Measurements from ENCODE around the gene PAQR9. TPM values are rescaled to one million over a fixed set of nuclear protein-coding genes. Genes with fewer than 3 reads are reported as not detected.

The PAQR9 gene
- total and polyA plus RNA-seq, 2 donors (not counting 3 experiments of a cell fraction or from before 2014, with no cell fraction given), result not detected

- Histone ChIP-seq H3K4me2 (ENCODE audit: insufficient read depth, low read length) (no peak overlapping the region), H2AFZ (ENCODE audit: low read depth, low read length) (no peak overlapping the region), H3K27ac (ENCODE audit: insufficient read depth, low read depth, low read length) (no peak overlapping the region), H3K4me3 (replicated peaks in 1 of 3; ENCODE audit: insufficient read depth in 1 of 3, low read depth in 1 of 3, low read length in 3 of 3) (no peak overlapping the region), H3K9ac (replicated peaks; ENCODE audit: extremely low read depth, insufficient read depth, low read length) (no peak overlapping the region), H3K4me1 (ENCODE audit: control insufficient read depth, extremely low read depth, insufficient read depth, low read length) (no peaks in the 10 kb centered on the region), H4K20me1 (replicated peaks; ENCODE audit: control insufficient read depth, extremely low read depth, insufficient read depth, low read length) (no peaks in the 10 kb centered on the region), H3K9me3 (replicated peaks; ENCODE audit: control insufficient read depth, insufficient read depth, low read length) (no peaks in the 10 kb centered on the region), H3K27me3 (ENCODE audit: control insufficient read depth in 2 of 2, insufficient read depth in 2 of 2, low read length in 2 of 2) (peaks cover 12 to 27% of the 10 kb centered on the region in 2 experiments), H3K9me1 (replicated peaks; ENCODE audit: control insufficient read depth, extremely low read depth, insufficient read depth, low read length) (no peaks in the 10 kb centered on the region), H3K36me3 (ENCODE audit: control insufficient read depth in 2 of 2, extremely low read depth in 1 of 2, insufficient read depth in 2 of 2, low read length in 2 of 2) (no peaks in the 10 kb centered on the region), H3K79me2 (ENCODE audit: control insufficient read depth, insufficient read depth, low read length) (no peaks in the 10 kb centered on the region)
- no peak for DNase-seq (ENCODE audit: low read depth, low spot score)
- no TSS peak for BruUV-seq (replicated peaks)
- POLR2A ChIA-PET, result no interaction called here
- TF ChIP-seq MAX (IDR thresholded peaks at IDR 0.05; ENCODE audit: insufficient read depth, insufficient read length) (no peak), POLR2AphosphoS5 (IDR thresholded peaks at IDR 0.05; ENCODE audit: insufficient read depth, low read depth, low read length) (no peak), EZH2 (IDR thresholded peaks at IDR 0.05; ENCODE audit: borderline replicate concordance, low read depth, low read length, severe bottlenecking) (no peak), CTCF (IDR thresholded peaks at IDR 0.05; ENCODE audit: extremely low read depth in 1 of 2, insufficient read depth in 1 of 2, low read depth in 1 of 2, low read length in 2 of 2) (no peak), POLR2A (IDR thresholded peaks at IDR 0.05; ENCODE audit: low read depth, low read length) (no peak), JUN (IDR thresholded peaks at IDR 0.05; ENCODE audit: borderline replicate concordance, insufficient read depth, insufficient read length, low read depth) (no peak), FOS (IDR thresholded peaks at IDR 0.05; ENCODE audit: borderline replicate concordance, insufficient read depth, low read length) (no peak), MYC (IDR thresholded peaks at IDR 0.05; ENCODE audit: low read depth, low read length) (no peak), GATA2 (IDR thresholded peaks at IDR 0.05; ENCODE audit: insufficient read depth, insufficient read length, low read depth, low read length) (no peak)
- FAIRE-seq, result no peak
- CTCF ChIA-PET, result interaction anchor here (1.0 to 1.9 kb wide), 5 partner anchors 8 to 47 kb away, joined by 3 to 4 read pairs (median 3); no protein-coding TSS in a partner anchor
- intact Hi-C loops (cut with micrococcal nuclease) (no loop called here), dilution Hi-C loops (cut with MboI; ENCODE audit: extremely low pct_ligation_motif_present, low sequenced_read_pairs) (no loop called here)
Measured at GRCh38 chr3:142940000-142940399, 23.5 kb downstream of the PAQR9 start.

All from endothelial cell of umbilical vein (primary cell).